SU-DHL-6 (cell line): ENCODE measurements around the gene GAB4.

Source experiments
- H2AFZ ChIP-seq: fragments of 200-600 bp; sonication (generic); 2 replicates; pipeline ENCODE4 v1.6.1; 2014; ENCODE audit warnings: low read depth, mild to moderate bottlenecking, moderate library complexity, mixed read lengths, antibody characterized with exemption, low read length; ENCODE audit not compliant: severe bottlenecking
- H3F3A ChIP-seq: fragments of 200-600 bp; shearing (Covaris generic); 2 replicates; pipeline ENCODE4 v1.6.0; 2016; ENCODE audit warnings: antibody characterized with exemption, mild to moderate bottlenecking; ENCODE audit not compliant: insufficient read depth
- H3K27ac ChIP-seq: fragments of 200-600 bp; sonication (generic); 2 replicates; pipeline ENCODE4 v1.5.1; 2016; ENCODE audit warnings: low read depth, mild to moderate bottlenecking, low read length, moderate library complexity, mixed read lengths
- H3K27me3 ChIP-seq: fragments of 200-600 bp; sonication (generic), shearing (Covaris generic); 2 replicates; pipeline ENCODE4 v1.6.0; 2014; ENCODE audit warnings: mild to moderate bottlenecking, low read length
- H3K36me3 ChIP-seq: fragments of 200-600 bp; sonication (generic); 2 replicates; pipeline ENCODE4 v1.6.1; 2014; ENCODE audit warnings: mild to moderate bottlenecking, low read length, mixed read lengths
- H3K4me2 ChIP-seq: fragments of 300-600, 200-600 bp; shearing (Covaris generic), sonication (generic); 2 replicates; pipeline ENCODE4 v1.6.0; 2014; ENCODE audit warnings: low read length, low read depth, mild to moderate bottlenecking; ENCODE audit not compliant: poor library complexity, severe bottlenecking
- H3K4me3 ChIP-seq: fragments of 200-600 bp; sonication (generic); 2 replicates; pipeline ENCODE4 v1.5.1; 2014; ENCODE audit warnings: antibody characterized with exemption, low read length, mild to moderate bottlenecking, mixed read lengths; ENCODE audit not compliant: insufficient read depth, poor library complexity, severe bottlenecking
- H3K79me2 ChIP-seq: fragments of 200-600 bp; sonication (generic); 2 replicates; pipeline ENCODE4 v1.6.1; 2014; ENCODE audit warnings: mild to moderate bottlenecking, low read length, moderate library complexity; ENCODE audit not compliant: insufficient read depth
- H3K9ac ChIP-seq: fragments of 200-600 bp; sonication (generic); 2 replicates; pipeline ENCODE4 v1.7.0; 2014; ENCODE audit warnings: mild to moderate bottlenecking, low read length
- H3K9me2 ChIP-seq: fragments of 200-600 bp; sonication (generic); replicated peaks from 2 replicates; pipeline ENCODE4 v1.6.1; 2014; ENCODE audit warnings: low read length; ENCODE audit not compliant: insufficient read depth
- H3K9me3 ChIP-seq: fragments of 200-600 bp; sonication (generic); 2 replicates; pipeline ENCODE4 v1.6.1; 2014; ENCODE audit warnings: low read length, mixed read lengths; ENCODE audit not compliant: insufficient read depth
- H4K20me1 ChIP-seq: fragments of 200-600 bp; sonication (generic); 2 replicates; pipeline ENCODE4 v1.6.1; 2014; ENCODE audit warnings: low read depth, mild to moderate bottlenecking, antibody characterized with exemption, low read length, moderate library complexity, mixed read lengths
- EZH2phosphoT487 ChIP-seq: fragments of 200-600 bp; sonication (generic), shearing (Covaris generic); conservative IDR thresholded peaks from 2 replicates; pipeline ENCODE4 v1.6.1; 2018; ENCODE audit warnings: mild to moderate bottlenecking, antibody characterized with exemption, low read length, moderate library complexity, mixed read lengths
- TF ChIP-seq, protein P1 (sequence below): fragments of 200-600 bp; sonication (generic); IDR thresholded peaks from one replicate; pipeline ENCODE4 v1.5.1; 2017; ENCODE audit warnings: antibody characterized with exemption, mild to moderate bottlenecking, low read length, moderate library complexity; ENCODE audit not compliant: insufficient read depth, poor library complexity, severe bottlenecking

GAB4 gene

DNA sequence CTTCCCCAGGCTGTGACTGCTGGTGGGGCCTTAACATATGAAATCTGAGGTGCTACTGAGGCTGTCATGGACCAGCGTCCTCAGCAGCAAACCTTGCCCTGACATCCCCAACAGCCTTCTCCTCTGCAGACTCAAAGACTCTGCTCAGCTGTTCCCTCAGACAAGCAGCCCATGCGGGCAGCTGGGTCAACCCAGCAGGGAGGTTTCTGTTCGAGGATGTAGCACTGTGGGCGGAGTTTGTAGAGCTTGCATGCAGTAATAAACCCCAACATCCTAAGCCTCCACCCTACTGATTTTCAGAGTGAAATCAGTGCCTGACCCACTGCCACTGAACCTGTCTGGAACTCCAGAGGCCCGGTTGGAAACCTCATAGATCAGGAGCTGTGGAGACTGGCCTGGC is 94.0 kb downstream of the GAB4 start:
- Histone ChIP-seq H3K9ac (peak overlapping the region; percentile 40; the same call in 1 of the 2 replicates), H3K4me3 (peak overlapping the region; percentile 34), H3K4me2 (peak overlapping the region; percentile 61), H3K27ac (no peak overlapping the region), H3K79me2 (no peaks in the 10 kb centered on the region), H4K20me1 (no peaks in the 10 kb centered on the region), H3K36me3 (no peaks in the 10 kb centered on the region), H3K9me2 (no peaks in the 10 kb centered on the region), H3K9me3 (no peaks in the 10 kb centered on the region), H3K27me3 (no peaks in the 10 kb centered on the region), H2AFZ (no peak overlapping the region), H3F3A (no peaks in the 10 kb centered on the region)
- TF ChIP-seq, protein P1, sequence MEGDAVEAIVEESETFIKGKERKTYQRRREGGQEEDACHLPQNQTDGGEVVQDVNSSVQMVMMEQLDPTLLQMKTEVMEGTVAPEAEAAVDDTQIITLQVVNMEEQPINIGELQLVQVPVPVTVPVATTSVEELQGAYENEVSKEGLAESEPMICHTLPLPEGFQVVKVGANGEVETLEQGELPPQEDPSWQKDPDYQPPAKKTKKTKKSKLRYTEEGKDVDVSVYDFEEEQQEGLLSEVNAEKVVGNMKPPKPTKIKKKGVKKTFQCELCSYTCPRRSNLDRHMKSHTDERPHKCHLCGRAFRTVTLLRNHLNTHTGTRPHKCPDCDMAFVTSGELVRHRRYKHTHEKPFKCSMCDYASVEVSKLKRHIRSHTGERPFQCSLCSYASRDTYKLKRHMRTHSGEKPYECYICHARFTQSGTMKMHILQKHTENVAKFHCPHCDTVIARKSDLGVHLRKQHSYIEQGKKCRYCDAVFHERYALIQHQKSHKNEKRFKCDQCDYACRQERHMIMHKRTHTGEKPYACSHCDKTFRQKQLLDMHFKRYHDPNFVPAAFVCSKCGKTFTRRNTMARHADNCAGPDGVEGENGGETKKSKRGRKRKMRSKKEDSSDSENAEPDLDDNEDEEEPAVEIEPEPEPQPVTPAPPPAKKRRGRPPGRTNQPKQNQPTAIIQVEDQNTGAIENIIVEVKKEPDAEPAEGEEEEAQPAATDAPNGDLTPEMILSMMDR, result no peak
- TF ChIP-seq EZH2phosphoT487, result no peak

DNA sequence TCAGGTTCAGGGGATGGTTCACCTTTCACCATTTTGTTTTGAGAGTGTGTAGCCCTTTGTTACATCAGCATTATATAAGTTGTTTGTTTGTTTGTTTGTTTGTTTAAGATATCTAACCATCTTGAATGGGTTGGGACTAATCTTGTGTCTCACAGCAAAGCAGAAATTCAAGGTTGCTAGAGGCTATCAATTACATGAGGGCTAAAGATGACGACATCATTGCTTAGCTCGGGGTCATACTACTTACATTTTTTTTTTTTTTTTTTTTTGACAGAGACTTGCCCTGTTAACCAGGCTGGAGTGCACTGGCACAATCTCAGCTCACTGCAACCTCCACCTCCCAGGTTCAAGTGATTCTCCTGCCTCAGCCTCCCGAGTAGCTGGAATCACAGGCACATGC is 95.7 kb downstream of the GAB4 start:
- H3F3A ChIP-seq, result no peaks in the 10 kb centered on the region
- TF ChIP-seq, protein P1, result no peak
- no peak for TF ChIP-seq EZH2phosphoT487
- no peaks in the 10 kb centered on the region for H4K20me1 ChIP-seq

More for the DNA sequence above, 95.7 kb downstream of the GAB4 start:
- H3K27me3 ChIP-seq, result no peaks in the 10 kb centered on the region
- no peaks in the 10 kb centered on the region for H3K36me3 ChIP-seq
- no peak overlapping the region for H3K4me3 ChIP-seq
- H3K27ac ChIP-seq, result no peak overlapping the region
- no peak overlapping the region for H3K4me2 ChIP-seq
- no peak overlapping the region for H3K9ac ChIP-seq
- no peaks in the 10 kb centered on the region for H3K9me2 ChIP-seq
- H3K79me2 ChIP-seq, result no peaks in the 10 kb centered on the region
- H2AFZ ChIP-seq, result no peak overlapping the region
- no peaks in the 10 kb centered on the region for H3K9me3 ChIP-seq
